Left lung (tissue), 10 donors: ENCODE data around the gene FAM110A. TPM values are rescaled to one million over a fixed set of nuclear protein-coding genes. Genes with fewer than 3 reads are reported as not detected.
A peak's percentile ranks its signal among the peaks of the same experiment; 100 is the strongest.
"Not testable (repeated sequence)": the region's sequence is repeated elsewhere in the genome, so short reads cannot be mapped to it uniquely, and the experiment has no call there.

Experiments used
- ATAC-seq: fragments of 200-7000 bp; cut with Tn5 transposase; one replicate; pipeline ENCODE4 v1.9.1; 2020; ENCODE audit warnings: moderate library complexity
- DNase-seq, 4 donors: peaks; one replicate each; pipeline ENCODE4 v3.0.0-alpha.2; 2013 to 2020
- H3K27ac ChIP-seq, 2 donors: fragments of 200-600 bp; sonication (generic) in 1 of 2; one replicate each; pipeline versions ENCODE4 v1.5.0 to v1.8.0; 2020 to 2021
- H3K27me3 ChIP-seq, 2 donors: fragments of 200-600 bp; sonication (generic) in 1 of 2; one replicate each; pipeline versions ENCODE4 v1.5.0 to v1.8.0; 2020 to 2021
- H3K36me3 ChIP-seq, 2 donors: fragments of 200-600 bp; sonication (generic) in 1 of 2; one replicate each; pipeline versions ENCODE4 v1.5.0 to v1.8.0; 2020 to 2021
- H3K4me1 ChIP-seq, 2 donors: fragments of 200-600 bp; one replicate each; pipeline ENCODE4 v1.8.0; 2021
- H3K4me3 ChIP-seq, 2 donors: fragments of 200-600 bp; sonication (generic) in 1 of 2; one replicate each; pipeline versions ENCODE4 v1.5.0 to v1.8.0; 2020 to 2021; ENCODE audit warnings: mild to moderate bottlenecking in 1 of 2
- H3K9me3 ChIP-seq, 2 donors: fragments of 200-600 bp; sonication (generic) in 1 of 2; one replicate each; pipeline versions ENCODE4 v1.5.0 to v1.8.0; 2020 to 2021
- intact Hi-C, 2 donors: fragments of 100-400 bp; cut with DNase I; formaldehyde crosslinking; loops; one replicate each; pipeline versions ENCODE4 v1.11.2 to v1.14.2; 2022
- polyA plus RNA-seq, 6 donors: library from polyadenylated mRNA; unstranded; fragments of 120-200 nt; gene quantifications; one replicate each; pipeline ENCODE4 v1.2.1, GENCODE V29; 2013; ENCODE audit not compliant: insufficient read length in 6 of 6
- total RNA-seq, 2 donors: library from RNA; stranded (reverse); fragmentation: NEBNext Ultra II Directional; extraction: Animal tissue kit (Norgen Biotek cat#: 25700); gene quantifications; one replicate each; pipeline ENCODE4 v1.2.1, GENCODE V29; 2021
- TF ChIP-seq, protein P1 (sequence below), 2 donors: fragments of 200-600 bp; sonication (generic) in 1 of 2; IDR thresholded peaks; one replicate each; pipeline versions ENCODE4 v1.5.0 to v1.8.0; 2021; ENCODE audit warnings: antibody characterized with exemption in 2 of 2
- donor health status: DM: no; HTN: yes; CAD: no.
- donor health status: DM: no; HTN: no; CAD: no.

FAM110A gene
- total and polyA plus RNA-seq, 8 donors: 11.8 to 21.5 (median 13.4) TPM

DNA sequence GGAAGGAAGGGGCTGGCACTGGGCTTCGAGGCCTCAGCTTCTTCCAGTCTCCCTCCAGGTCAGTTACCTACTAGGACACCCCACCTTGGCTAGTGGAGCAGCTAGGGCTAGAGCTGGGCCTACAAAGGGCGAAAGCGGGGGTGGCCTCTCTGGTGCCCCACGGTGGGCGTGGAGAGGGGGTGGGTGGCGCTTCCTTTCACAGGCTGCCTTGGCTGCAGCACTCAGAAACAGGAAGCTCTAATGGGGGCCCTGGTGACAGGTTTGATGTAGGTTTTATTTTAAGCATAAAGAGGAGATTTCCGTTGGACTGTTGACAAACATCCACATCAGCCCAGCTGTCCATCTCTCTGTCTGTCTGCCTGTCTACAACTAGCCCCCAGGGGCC, 13.4 kb downstream of the FAM110A start:
- peaks cover 7 to 56% of the 10 kb centered on the region in 2 donors for H3K4me1 ChIP-seq
- no peaks in the 10 kb centered on the region for H3K9me3 ChIP-seq
- intact Hi-C loops: no loop called here
- ATAC-seq (no peak), DNase-seq (peak in 1 of 4 donors; percentile 80)
- peak overlapping the region in 1 of 2 donors; percentile 8 for H3K4me3 ChIP-seq
- H3K27ac ChIP-seq: peak overlapping the region in 1 of 2 donors; percentile 23
- H3K27me3 ChIP-seq: peaks cover 0 to 14% of the 10 kb centered on the region in 2 donors
- TF ChIP-seq, protein P1, sequence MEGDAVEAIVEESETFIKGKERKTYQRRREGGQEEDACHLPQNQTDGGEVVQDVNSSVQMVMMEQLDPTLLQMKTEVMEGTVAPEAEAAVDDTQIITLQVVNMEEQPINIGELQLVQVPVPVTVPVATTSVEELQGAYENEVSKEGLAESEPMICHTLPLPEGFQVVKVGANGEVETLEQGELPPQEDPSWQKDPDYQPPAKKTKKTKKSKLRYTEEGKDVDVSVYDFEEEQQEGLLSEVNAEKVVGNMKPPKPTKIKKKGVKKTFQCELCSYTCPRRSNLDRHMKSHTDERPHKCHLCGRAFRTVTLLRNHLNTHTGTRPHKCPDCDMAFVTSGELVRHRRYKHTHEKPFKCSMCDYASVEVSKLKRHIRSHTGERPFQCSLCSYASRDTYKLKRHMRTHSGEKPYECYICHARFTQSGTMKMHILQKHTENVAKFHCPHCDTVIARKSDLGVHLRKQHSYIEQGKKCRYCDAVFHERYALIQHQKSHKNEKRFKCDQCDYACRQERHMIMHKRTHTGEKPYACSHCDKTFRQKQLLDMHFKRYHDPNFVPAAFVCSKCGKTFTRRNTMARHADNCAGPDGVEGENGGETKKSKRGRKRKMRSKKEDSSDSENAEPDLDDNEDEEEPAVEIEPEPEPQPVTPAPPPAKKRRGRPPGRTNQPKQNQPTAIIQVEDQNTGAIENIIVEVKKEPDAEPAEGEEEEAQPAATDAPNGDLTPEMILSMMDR (IDR thresholded peaks at IDR 0.05): no peak
- H3K36me3 ChIP-seq: peaks cover 0 to 8% of the 10 kb centered on the region in 2 donors

DNA sequence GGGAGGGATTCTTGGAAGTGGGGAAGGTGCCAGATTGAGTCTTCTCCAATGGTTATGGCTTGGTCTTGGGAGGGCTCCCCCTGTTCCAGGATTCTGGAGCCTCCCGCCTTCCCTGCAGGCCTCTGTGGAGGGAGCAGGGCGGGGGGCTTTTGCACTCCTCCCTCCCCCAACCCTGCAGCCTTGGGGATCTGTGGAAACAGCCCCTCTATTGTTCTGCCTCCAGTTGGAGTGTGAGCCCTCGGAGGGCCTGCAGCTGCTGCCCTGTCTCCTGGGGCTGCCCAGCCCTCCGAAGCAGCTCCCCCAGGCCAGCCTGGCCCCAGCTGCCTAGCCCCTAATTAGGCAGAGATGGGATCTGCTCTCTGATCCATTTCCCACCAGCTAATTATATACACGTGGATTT, 14.7 kb downstream of the FAM110A start:
- TF ChIP-seq, protein P1 (IDR thresholded peaks at IDR 0.05): no peak
- Histone ChIP-seq H3K27ac (no peak overlapping the region), H3K4me3 (no peak overlapping the region), H3K36me3 (peaks cover 0 to 8% of the 10 kb centered on the region in 2 donors), H3K4me1 (peaks cover 7 to 45% of the 10 kb centered on the region in 2 donors), H3K9me3 (no peaks in the 10 kb centered on the region), H3K27me3 (peaks cover 0 to 6% of the 10 kb centered on the region in 2 donors)
- intact Hi-C loops: no loop called here
- no peak for ATAC-seq
- no peak for DNase-seq

DNA sequence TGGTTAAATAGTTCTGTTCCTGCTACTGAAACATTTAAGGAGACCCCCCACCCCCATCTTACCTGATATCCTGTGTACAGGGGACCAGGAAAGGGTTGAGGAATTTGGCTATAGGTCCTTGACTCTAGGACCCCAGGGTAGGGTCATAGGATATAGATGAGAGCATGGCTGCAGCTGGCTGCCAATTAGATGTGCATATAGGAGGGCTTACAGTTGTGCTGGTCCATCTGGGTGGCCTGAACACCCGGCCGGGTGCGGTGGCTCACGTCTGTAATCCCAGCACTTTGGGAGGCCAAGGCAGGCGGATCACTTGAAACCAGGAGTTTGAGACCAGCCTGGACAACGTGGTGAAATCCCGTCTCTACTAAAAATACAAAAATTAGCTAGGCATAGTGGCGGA, 15.2 kb downstream of the FAM110A start:
- peaks cover 7 to 39% of the 10 kb centered on the region in 2 donors for H3K4me1 ChIP-seq
- H3K27ac ChIP-seq, H3K4me3 ChIP-seq, H3K36me3 ChIP-seq, H3K27me3 ChIP-seq, H3K9me3 ChIP-seq, intact Hi-C loops, ATAC-seq, DNase-seq: not testable (repeated sequence)

DNA sequence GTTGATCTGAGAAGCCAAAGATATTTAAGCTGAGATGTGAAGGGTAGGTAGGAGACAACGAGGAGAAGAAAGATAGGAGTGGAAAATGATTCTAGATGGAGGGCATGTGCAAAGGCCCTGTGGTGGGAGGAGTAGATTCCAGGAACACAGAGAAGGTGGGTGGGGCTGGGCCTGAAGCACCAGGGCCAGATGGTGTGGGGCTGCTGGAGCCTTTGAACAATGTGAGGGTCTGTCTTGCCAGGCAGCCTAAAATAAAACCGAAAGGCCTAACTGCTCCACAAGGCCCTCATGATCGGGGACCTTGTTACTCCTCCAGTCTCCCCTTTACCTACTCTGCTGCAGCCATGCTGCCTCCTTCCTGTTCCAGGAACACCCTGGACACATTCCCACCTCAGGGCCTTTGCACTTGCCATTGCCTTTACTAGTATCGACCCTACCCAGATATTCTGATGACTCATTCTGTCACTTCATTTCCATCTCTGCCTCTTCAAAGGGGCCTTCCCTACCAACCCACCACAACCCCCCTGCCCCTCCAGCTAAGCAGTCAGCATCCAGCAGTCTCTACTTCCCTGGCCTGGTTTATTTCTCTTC, 20.0 kb downstream of the FAM110A start:
- Histone ChIP-seq H3K9me3 (no peaks in the 10 kb centered on the region), H3K36me3 (no peaks in the 10 kb centered on the region), H3K4me3 (no peak overlapping the region), H3K27me3 (no peaks in the 10 kb centered on the region), H3K4me1 (peaks cover 0 to 11% of the 10 kb centered on the region in 2 donors), H3K27ac (no peak overlapping the region)
- TF ChIP-seq, protein P1 (IDR thresholded peaks at IDR 0.05): no peak
- intact Hi-C loops: no loop called here
- DNase-seq: no peak
- no peak for ATAC-seq

DNA sequence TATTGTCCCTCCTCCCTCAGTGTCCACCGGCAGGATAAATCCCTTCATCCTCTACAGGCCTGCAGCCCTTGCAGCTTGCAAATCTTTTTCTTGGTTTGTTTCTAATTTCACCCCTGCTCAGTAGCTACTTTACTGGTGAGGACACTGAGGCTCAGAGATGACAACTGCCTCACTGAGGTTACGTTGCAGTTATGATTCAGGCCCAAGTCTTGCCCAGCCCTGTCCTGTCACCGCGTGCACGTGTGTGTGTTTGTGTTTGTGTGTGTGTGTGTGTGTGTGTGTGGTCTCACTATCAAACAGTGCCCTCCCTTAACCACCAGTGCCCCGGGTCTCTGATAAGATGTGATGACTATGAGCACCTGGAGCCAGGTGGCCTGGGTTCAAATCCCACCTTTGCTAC, 21.1 kb downstream of the FAM110A start:
- DNase-seq: no peak
- ATAC-seq: no peak
- Histone ChIP-seq H3K27me3 (no peaks in the 10 kb centered on the region), H3K4me3 (no peak overlapping the region), H3K4me1 (peaks cover 0 to 11% of the 10 kb centered on the region in 2 donors), H3K27ac (no peak overlapping the region), H3K36me3 (no peaks in the 10 kb centered on the region), H3K9me3 (no peaks in the 10 kb centered on the region)
- intact Hi-C loops: no loop called here
- TF ChIP-seq, protein P1 (IDR thresholded peaks at IDR 0.05): no peak
